Panc1 (cell line): ENCODE measurements around the gene STC2.

ENCODE experiments used
- CTCF ChIP-seq: fragments of 450-650 bp; IDR thresholded peaks from 2 replicates; pipeline ENCODE4 v1.5.1; 2017; ENCODE audit warnings: mild to moderate bottlenecking
- POLR2AphosphoS5 ChIP-seq: IDR thresholded peaks from 2 replicates; pipeline ENCODE4 v1.6.1; 2012; ENCODE audit warnings: mild to moderate bottlenecking, low read depth, low read length, moderate library complexity
- TCF7L2 ChIP-seq: IDR thresholded peaks from 2 replicates; pipeline ENCODE4 v1.6.1; 2011; ENCODE audit warnings: mild to moderate bottlenecking, low read depth, low read length, inconsistent platforms
- TF ChIP-seq, protein P1 (sequence below), 2 experiments: IDR thresholded peaks; 2 replicates each; pipeline ENCODE4 v1.6.1; 2011 to 2012; ENCODE audit warnings: low read depth in 2 of 2, control low read depth in 1 of 2, low read length in 1 of 2, mild to moderate bottlenecking in 1 of 2, moderate library complexity in 1 of 2; ENCODE audit not compliant: insufficient read depth in 1 of 2

DNA sequence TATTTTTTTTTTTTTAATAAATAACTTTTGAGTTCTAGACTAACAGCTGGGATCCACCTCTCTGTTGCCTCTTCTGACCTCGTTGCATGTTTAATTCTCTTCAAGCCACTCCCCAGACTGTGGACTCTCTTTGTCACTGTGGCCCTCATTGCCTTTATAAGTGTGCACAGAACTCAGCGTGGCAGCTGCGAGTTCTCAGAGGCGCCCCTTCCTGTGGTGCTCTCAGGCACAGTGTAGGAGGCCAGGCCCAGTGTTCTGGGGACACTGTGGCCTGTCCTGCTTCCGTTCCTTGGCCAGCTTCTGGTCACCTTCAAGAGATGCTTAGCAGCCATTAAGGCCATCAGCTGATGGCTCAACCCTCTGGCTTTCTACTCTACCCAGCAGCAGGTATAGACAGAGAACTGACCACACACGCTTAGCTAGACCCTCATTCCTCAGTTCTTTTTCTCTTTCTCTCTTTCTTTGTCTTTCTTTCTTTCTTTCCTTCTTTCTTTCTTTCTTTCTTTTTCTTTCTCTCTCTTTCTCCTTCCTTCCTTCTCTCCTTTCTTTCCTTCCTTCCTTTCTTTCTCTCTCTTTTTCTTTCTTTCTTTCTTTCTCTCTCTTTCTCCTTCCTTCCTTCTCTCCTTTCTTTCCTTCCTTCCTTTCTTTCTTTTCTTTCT lies 27.7 kb downstream of the STC2 start:
- TF ChIP-seq CTCF: no peak
- TF ChIP-seq TCF7L2: no peak
- TF ChIP-seq POLR2AphosphoS5: no peak
- TF ChIP-seq, protein P1, sequence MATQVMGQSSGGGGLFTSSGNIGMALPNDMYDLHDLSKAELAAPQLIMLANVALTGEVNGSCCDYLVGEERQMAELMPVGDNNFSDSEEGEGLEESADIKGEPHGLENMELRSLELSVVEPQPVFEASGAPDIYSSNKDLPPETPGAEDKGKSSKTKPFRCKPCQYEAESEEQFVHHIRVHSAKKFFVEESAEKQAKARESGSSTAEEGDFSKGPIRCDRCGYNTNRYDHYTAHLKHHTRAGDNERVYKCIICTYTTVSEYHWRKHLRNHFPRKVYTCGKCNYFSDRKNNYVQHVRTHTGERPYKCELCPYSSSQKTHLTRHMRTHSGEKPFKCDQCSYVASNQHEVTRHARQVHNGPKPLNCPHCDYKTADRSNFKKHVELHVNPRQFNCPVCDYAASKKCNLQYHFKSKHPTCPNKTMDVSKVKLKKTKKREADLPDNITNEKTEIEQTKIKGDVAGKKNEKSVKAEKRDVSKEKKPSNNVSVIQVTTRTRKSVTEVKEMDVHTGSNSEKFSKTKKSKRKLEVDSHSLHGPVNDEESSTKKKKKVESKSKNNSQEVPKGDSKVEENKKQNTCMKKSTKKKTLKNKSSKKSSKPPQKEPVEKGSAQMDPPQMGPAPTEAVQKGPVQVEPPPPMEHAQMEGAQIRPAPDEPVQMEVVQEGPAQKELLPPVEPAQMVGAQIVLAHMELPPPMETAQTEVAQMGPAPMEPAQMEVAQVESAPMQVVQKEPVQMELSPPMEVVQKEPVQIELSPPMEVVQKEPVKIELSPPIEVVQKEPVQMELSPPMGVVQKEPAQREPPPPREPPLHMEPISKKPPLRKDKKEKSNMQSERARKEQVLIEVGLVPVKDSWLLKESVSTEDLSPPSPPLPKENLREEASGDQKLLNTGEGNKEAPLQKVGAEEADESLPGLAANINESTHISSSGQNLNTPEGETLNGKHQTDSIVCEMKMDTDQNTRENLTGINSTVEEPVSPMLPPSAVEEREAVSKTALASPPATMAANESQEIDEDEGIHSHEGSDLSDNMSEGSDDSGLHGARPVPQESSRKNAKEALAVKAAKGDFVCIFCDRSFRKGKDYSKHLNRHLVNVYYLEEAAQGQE (IDR thresholded peaks at IDR 0.05; ENCODE audit: insufficient read depth in 1 of 2, low read depth in 2 of 2, low read length in 1 of 2): no peak
